Astrocyte of the cerebellum (primary cell): ENCODE results near the gene IER3.

Experiments used
- DNase-seq: peaks from one replicate; pipeline ENCODE4 v3.0.0-alpha.2; 2011; ENCODE audit warnings: low read depth
- H3K4me3 ChIP-seq: 2 replicates; pipeline ENCODE4 v1.5.1; 2011; ENCODE audit warnings: mild to moderate bottlenecking, low read depth, low read length, moderate library complexity
- in situ Hi-C: cut with HindIII; loops from 2 replicates; pipeline ENCODE4 v1.10.0; 2017; ENCODE audit warnings: low sequenced_read_pairs
- TF ChIP-seq, protein P1 (sequence below): IDR thresholded peaks from 2 replicates; pipeline ENCODE4 v1.5.1; 2012; ENCODE audit warnings: low read length, low read depth, moderate library complexity, mild to moderate bottlenecking; ENCODE audit errors: missing control alignments

IER3 gene

DNA sequence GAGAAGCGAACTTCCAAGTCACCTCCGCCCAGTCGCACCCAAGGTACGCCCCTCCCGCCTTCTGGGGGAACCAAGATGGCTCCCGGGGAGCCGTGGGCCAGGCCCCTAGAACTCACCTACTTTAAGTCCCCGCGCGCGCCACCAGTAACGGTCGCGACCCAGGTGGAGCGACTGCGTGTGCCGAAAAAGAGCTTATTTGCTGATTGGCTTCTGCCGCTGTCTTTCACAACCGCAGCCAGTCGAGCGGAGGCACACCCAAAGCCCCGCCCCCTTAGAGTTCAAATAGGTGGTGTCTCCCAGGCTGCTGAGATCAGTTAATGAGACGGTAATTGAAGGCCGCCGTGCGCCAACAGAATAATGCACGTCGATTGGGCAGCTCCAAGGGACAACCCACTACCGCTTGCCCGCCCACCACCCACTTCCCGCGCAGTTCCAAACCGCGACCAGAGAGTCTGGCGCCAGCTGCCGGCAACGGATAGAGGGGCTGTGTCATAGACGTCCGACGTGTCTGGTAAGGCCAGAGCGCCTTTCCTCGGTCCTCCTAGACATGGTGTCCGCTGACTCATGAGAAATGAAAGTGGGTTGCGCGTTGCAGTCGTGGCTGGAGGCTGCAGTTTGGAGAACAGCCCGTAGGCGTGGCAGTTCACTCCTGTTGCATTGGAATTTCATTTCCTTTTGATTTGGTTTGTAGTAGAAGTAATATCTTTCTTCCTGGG, 27.1 kb downstream of the IER3 start, which contains the start of gene MDC1:
Gene MDC1, minus strand, starts transcription at position 153 of the 716 bp plus-strand sequence. CDS start 2,106 bp downstream, outside the sequence.
- TF ChIP-seq, protein P1, sequence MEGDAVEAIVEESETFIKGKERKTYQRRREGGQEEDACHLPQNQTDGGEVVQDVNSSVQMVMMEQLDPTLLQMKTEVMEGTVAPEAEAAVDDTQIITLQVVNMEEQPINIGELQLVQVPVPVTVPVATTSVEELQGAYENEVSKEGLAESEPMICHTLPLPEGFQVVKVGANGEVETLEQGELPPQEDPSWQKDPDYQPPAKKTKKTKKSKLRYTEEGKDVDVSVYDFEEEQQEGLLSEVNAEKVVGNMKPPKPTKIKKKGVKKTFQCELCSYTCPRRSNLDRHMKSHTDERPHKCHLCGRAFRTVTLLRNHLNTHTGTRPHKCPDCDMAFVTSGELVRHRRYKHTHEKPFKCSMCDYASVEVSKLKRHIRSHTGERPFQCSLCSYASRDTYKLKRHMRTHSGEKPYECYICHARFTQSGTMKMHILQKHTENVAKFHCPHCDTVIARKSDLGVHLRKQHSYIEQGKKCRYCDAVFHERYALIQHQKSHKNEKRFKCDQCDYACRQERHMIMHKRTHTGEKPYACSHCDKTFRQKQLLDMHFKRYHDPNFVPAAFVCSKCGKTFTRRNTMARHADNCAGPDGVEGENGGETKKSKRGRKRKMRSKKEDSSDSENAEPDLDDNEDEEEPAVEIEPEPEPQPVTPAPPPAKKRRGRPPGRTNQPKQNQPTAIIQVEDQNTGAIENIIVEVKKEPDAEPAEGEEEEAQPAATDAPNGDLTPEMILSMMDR, result peak; percentile 23
- in situ Hi-C loops, result no loop called here
- H3K4me3 ChIP-seq, result peak within 1 kb of the TSS; percentile 81
- peak; percentile 100 for DNase-seq

DNA sequence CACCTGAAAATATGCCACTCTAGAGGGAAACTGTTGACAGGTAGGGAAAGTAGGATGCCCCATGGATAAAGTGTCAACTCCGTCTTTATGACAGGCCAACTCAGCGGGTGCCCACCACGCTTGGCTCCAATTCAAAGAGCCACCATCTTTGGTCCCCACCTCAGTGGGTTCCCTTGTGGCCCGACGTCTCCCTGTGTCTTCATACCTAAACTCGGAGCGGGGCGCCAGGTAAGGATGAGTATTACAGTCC, 27.5 kb downstream of the IER3 start:
- in situ Hi-C loops, result no loop called here

DNA sequence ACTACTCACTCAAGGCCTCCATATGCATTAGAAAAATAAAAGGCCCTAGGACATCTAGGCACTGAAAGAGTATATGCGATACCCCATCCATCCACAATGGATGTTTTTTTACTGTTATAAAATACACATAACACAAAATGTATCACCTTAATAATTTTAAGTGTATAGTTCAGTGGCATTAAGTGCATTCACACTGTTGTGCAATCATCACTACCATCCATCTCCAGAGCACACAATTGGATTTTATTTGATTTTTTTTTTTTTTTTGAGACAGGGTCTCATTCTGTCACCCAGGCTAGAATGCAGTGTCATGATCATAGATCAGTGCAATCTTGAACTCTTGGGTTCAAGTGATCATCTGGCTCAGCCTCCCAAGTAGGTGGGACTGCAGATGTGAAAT, 30.1 kb downstream of the IER3 start:
- in situ Hi-C loops, result no loop called here
- no peak overlapping the region for H3K4me3 ChIP-seq
- no peak for DNase-seq
- TF ChIP-seq, protein P1, result no peak

More for the DNA sequence above, 27.5 kb downstream of the IER3 start:
- peak overlapping the region; percentile 81 for H3K4me3 ChIP-seq
- no peak for DNase-seq
- TF ChIP-seq, protein P1, result no peak

DNA sequence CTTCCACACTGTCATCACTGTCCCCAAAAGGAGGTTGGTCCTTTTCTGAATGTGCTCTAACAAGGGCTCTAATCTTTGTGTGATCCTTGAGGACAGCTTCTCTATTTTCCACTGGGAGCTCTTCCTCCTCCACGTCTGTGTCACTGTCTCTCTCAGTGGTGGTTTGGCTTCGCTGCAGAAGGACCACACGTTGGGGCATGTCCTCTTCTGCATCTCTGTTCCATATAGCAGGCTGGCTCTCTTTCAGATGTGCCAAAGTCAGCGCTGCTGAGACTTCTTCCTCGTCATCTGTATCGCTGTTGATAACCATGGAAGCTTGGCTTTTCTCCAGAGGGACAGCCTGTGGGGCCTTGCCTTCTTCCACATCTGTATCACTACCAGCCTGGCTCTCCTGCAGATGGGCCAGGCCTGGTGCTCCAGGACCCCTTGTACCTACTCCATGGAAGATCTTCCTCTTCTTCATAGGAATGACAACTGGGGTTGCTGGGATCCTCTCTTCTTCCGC, 31.9 kb downstream of the IER3 start:
- DNase-seq, result no peak
- no peak overlapping the region for H3K4me3 ChIP-seq
- TF ChIP-seq, protein P1, result no peak
- in situ Hi-C loops, result no loop called here

DNA sequence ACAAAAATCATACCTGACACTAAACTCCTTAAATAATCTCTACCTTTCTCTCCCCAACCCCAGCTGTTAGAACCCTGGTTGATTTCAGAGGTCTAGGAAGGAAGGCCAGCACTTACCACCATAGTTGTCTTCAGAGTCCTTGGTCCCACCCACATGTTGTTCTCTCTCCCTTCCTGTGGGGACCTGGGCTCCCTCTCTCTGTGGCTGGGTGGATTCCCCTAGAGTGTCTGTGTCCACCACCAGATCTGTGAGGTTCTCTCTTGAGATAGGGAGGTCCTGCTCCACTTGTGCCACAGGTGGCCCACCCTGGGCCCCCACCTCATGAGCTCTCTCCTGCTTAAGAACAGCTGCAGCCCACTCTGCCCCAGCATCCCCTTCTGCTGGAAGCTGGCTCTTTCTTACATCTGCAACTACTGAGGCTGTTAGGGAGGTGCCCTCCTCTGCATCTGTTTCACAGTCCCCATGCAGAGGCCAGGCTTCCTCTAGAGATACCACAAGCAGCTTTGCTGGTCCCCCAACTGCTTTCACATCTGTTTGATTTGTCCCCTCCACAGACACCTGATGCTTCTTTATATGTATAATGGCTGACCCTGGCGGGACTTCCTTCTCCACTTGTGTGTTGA, 32.5 kb downstream of the IER3 start:
- TF ChIP-seq, protein P1, result no peak
- DNase-seq, result no peak
- no peak overlapping the region for H3K4me3 ChIP-seq
- in situ Hi-C loops, result no loop called here

DNA sequence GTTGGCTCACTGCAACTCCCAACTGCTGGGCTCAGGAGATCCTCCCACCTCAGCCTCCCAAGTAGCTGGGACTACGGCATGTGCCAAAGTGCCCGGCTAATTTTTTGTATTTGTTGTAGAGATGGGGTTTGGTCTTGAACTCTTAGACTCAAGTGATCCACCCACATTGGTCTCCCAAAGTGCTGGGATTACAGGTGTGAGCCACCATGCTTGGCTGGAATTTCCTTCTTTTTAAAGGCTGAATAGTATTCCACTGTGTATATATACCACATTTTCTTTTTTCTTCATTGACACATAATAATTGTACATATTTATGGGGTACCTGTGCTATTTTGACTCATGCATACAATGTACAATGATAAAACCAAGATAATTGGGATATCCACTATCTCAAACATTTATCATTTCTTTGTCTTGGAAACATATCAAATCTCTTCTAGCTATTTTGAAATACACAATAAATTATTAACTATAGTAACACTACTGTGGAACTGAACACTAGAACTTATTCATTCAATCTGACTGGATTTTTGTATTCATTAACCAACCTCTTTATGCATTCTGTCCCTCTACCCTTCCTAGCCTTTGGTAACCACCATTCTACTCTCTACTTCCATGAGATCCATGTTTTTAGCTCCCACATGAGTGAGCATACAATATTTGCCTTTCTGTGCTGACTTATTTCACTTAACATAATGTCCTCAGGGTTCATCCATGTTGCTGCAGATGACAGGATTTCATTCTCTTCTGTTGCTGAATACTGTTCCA, 35.1 kb downstream of the IER3 start:
- DNase-seq, result no peak
- in situ Hi-C loops, result no loop called here
- no peak overlapping the region for H3K4me3 ChIP-seq
- TF ChIP-seq, protein P1, result no peak
